Measurements from ENCODE around the gene SUN3.

Gene SUN3

DNA sequence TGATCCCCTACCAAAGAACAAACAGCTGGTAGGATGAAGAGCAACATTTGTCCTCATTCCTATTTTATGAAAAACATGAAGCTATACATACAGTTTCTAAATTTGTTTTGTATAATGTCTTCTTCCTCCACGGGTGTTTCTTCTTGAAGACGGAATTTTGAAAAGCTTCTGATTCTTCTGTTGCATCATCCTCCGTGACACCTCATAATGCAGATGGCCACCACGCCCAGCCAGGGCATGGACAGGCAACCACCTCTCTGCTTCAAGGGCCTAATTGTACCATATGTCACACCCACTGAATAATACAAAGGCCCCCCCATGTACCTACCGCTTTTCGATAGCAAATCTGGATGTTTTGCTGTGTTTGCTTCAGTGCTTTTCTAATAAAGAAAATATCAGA is at the start of gene SUN3:
Gene SUN3, minus strand, starts transcription at position 170 of the 400 bp plus-strand sequence. Its CDS starts 169 bp downstream, at position 1.
- no peak for DNase-seq

DNA sequence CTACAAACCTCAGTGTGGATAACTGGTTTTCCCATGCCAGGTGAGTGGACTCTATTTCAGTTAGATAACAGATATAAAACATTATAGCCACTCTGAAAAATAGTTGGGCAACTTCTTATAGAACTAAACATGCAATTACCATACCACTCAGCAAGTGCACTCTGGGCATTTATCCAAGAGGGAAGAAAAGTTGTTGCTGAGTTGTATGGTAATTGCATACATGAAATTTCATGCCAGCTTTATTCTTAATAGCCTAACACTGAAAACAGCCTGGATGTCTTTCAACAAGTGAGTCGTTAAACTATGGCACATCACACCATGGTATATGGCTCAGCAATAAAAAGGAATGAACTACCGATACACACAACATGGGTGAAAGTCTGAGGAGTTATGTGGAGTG is 49.6 kb upstream of the SUN3 start:
- DNase-seq: no peak

DNA sequence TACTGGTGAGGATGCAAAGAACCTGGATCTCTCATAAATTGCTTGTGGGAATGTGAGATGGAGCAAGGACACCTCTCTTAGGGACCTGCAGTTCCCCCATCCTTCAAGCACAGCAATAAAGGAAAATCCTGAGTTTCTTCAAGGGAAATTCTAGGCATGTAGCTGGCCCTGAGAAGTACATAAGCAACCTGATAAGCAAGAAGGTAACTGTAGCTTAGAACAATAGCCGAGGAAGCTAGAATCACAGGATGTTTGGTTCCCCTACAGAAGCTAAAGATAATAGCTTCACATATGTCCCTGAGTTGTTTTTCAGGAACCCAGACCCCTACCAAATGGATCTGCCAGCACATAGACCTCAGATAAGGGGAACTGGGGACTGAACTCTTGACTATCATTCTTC is 48.5 kb upstream of the SUN3 start:
- DNase-seq: peak; percentile 42 to 72

- DNase-seq: peak; percentile 66 to 94
Observed at GRCh38 chr7:48074204-48074654, 45.3 kb upstream of the SUN3 start.

GRCh38 chr7:48067475-48067874 is 38.6 kb upstream of the SUN3 start:
- no peak for DNase-seq

GRCh38 chr7:48063985-48064384 is 35.1 kb upstream of the SUN3 start:
- no peak for DNase-seq

DNA sequence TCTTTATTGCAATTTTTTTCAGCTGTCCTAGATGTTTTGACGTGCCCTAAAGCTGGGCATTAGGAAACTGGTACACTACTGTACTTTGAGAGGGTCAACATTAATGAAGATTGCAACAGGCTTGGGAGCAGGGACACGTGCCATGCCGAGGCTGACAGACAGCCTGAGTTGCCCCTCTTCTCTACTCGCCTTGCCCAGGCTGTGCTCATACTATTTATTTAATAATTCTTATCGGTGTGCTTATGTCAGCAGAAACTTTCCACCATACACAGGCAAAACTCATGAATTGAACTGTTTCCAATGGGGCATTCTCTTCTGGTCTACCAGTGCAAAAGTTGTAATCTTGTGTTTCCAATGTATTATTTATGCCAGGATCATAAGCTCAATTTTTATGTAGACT is 30.8 kb upstream of the SUN3 start:
- no peak for DNase-seq

GRCh38 chr7:48058990-48059389 is 30.1 kb upstream of the SUN3 start:
- DNase-seq: no peak

GRCh38 chr7:48053736-48054135 is 24.8 kb upstream of the SUN3 start:
- no peak for DNase-seq

- DNase-seq: peak; percentile 47 to 53
Observed at GRCh38 chr7:48052748-48053147, 23.8 kb upstream of the SUN3 start.

- DNase-seq: peak; percentile 75 to 90
Observed at GRCh38 chr7:48049850-48050249, 20.9 kb upstream of the SUN3 start.

DNA sequence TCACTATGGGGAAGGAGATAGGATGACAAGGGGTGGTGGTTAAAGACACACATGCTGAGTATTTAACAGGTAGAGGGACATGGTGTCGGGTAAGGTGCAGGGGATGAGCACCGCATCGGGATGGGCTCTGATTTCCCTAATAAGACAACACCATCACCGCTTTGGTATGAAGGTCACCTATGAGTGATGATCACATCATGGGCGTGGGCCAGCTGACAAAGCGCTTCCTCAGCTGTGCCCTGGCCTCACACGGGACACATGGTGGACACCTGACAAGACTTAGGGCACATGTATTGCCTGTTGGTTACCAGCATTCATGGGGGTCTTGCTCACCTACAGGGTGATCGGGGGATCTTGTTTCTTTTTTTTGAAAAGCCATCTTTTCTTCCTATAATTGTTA is 19.2 kb upstream of the SUN3 start:
- no peak for DNase-seq

- no peak for DNase-seq
Observed at GRCh38 chr7:48046458-48046857, 17.6 kb upstream of the SUN3 start.

DNA sequence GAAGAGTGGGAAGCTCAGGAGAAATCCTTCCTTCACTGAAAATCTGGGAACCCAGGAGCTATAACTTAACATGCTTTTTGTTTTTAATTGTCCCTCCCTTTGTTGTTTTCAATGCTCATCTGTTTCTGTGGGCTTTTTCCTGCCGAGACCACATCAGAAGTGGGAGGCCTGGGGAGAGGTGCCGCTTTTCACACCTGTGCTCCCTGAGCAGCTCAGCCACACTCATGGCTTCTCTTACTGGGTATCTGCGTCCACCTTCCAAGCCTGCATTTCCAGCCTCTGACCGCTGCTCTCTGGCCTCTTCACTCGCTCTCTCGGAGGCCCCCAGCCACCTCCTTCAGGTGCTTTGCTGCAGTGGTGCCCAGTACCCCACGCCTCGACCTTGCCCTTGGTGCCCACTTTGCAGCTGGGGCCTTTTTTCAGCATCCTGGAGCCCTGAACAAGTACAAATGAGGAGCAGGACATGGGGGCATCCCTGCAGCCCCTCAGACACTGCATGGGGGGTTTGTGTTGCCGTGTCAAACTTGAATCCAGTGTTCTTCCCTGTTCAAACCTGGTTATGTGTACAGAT is 16.4 kb upstream of the SUN3 start:
- DNase-seq: no peak

GRCh38 chr7:48042636-48043035 is 13.7 kb upstream of the SUN3 start:
- peak; percentile 38 to 39 for DNase-seq

- no peak for DNase-seq
Observed at GRCh38 chr7:48042216-48042615, 13.3 kb upstream of the SUN3 start.

DNA sequence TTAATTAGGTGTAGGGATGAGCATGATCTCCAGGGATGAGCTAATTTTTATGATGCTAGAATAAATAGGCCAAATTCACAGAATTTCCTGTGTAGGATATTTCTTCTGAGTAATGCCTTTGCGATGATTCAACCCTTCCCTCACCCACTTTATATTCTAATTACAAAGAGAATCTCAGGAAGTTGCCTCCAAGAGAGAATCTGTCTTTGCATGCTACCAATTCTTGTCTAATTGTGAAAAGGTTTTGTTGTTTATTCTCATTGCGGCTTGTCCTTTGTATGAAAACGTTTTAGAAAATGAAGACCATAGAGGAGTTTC is 12.7 kb upstream of the SUN3 start:
- DNase-seq: peak; percentile 55 to 76

DNA sequence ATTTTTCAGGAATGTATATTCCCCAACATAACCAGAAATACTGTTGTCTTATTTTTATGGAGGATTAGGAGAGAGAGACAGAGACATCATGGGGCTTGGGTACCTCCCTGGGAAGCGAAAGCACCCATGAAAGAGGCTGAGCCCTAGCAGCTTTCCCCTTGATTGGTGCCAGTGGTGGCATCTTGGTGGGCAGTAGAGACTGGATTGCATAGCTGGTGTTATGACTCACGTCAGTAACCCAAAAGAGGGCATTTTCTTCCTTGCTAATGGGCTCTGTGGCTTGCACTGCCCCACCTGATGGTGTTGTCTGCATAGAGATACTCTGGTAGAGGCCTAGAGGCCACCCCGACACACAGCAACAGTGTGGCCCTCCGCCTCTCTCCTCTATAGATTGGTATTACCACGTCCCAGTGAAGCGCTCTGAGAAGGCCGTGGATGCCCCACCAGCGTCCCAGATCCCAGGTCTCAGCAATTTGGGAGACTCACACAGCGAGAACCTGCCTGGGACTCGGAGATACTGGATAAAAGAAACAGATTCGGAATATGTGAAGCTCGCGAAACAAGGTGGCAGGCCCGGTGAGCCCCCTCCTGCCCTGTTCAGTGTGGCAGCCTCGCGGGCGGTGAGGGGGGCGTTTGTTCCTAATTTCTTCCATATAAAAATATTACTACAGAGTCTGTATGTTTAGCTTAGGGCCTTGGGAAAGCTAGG is 12.2 kb upstream of the SUN3 start:
- no peak for DNase-seq

- DNase-seq: no peak
Observed at GRCh38 chr7:48038815-48039506, 10.1 kb upstream of the SUN3 start.

DNA sequence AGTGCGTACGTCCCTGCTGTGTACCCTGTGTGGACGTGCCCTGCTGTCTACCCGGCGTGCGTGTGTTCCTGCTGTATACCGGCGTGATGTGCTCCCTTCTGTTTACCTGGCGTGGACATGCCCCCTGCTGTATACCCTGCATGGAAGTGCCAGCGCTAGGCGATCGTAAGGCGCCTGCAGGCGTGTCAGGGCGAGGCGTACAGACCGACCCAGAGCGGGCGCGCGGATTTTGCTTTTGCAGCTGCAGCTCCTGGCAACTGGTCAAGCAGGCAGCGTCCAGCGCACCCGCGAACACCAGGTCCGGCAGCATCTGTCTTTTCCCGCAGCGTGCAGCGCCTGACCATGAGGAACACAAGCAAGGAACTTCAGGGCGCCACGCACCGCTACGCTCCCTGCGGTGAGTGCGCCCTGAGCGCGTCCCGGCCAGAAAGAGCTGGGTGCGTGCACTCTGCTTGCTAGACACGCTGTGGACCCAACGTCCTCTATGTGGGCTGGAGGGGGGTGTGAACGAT is 7.1 kb upstream of the SUN3 start:
- DNase-seq: no peak

GRCh38 chr7:48035301-48035966 is 6.5 kb upstream of the SUN3 start, which contains the start of gene C7orf57:
Gene C7orf57, plus strand, starts transcription at chr7:48035543. Its CDS starts 766 bp downstream, at chr7:48036309.
- DNase-seq: peak; percentile 90 to 92

DNA sequence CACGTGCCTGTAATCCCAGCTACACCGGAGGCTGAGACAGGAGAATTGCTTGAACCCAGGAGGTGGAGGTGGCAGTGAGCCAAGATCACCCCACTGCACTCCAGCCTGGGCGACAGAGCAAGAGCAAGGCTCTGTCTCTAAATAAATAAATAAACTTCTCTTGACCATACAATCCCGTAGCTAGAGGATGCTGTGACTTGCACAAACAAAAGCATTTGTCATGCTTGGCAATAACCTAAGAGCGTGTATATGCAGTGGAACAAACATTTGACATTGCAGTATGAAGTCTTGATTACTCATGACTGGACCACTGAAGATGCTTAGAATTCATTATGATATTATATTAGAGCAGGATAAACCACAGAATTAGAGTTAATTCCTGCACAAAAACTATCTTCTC is 5.0 kb upstream of the SUN3 start:
- DNase-seq: no peak

DNA sequence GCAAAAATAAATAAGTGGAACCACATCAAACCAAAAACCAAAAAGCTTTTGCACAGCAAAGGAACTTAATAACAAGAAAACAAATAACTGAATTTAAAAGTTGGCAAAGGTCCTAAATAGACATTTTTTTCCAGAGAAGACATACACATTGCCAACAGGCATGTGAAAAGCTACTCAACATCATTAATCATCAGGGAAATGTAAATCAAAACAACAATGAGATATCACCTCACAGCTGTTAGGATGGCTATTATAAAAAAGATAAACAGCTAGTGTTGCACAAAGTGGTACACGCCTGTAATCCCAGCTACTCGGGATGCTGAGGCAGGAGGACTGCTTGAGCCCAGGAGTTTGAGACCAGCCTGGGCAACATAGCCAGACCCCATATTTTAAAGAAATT is 2.2 kb upstream of the SUN3 start:
- no peak for DNase-seq

Data from inflammatory macrophage treated with lipopolysaccharide for 1 hour (primary cell).